ENCODE data around the gene PIK3C2G.

PIK3C2G gene

GRCh38 chr12:18275981-18276380 lies 14.7 kb downstream of the PIK3C2G start:
- no peak for DNase-seq
- intact Hi-C loops (cut with DNase I), result no loop called here

GRCh38 chr12:18277196-18277595 lies 15.9 kb downstream of the PIK3C2G start:
- intact Hi-C loops (cut with DNase I), result no loop called here
- DNase-seq, result no peak

- intact Hi-C loops (cut with DNase I), result no loop called here
- DNase-seq, result no peak
Measured at GRCh38 chr12:18280728-18281127, 19.4 kb downstream of the PIK3C2G start.

GRCh38 chr12:18281941-18282340 lies 20.6 kb downstream of the PIK3C2G start:
- intact Hi-C loops (cut with DNase I), result no loop called here
- no peak for DNase-seq

- intact Hi-C loops (cut with DNase I), result no loop called here
- no peak for DNase-seq
Measured at GRCh38 chr12:18283831-18284230, 22.5 kb downstream of the PIK3C2G start.

GRCh38 chr12:18284386-18284785 lies 23.1 kb downstream of the PIK3C2G start:
- intact Hi-C loops (cut with DNase I), result no loop called here

GRCh38 chr12:18285161-18285560 lies 23.8 kb downstream of the PIK3C2G start:
- no peak for DNase-seq
- intact Hi-C loops (cut with DNase I), result no loop called here

More at GRCh38 chr12:18284386-18284785, 23.1 kb downstream of the PIK3C2G start:
- no peak for DNase-seq

- intact Hi-C loops (cut with DNase I), result no loop called here
- DNase-seq, result no peak
Measured at GRCh38 chr12:18290386-18290785, 29.1 kb downstream of the PIK3C2G start.

- no peak for DNase-seq
- intact Hi-C loops (cut with DNase I), result no loop called here
Measured at GRCh38 chr12:18294889-18295288, 33.6 kb downstream of the PIK3C2G start.

GRCh38 chr12:18296201-18296908 lies 35.0 kb downstream of the PIK3C2G start:
- intact Hi-C loops (cut with DNase I), result no loop called here
- no peak for DNase-seq

GRCh38 chr12:18296909-18297280 lies 35.6 kb downstream of the PIK3C2G start:
- intact Hi-C loops (cut with DNase I), result no loop called here
- no peak for DNase-seq

- intact Hi-C loops (cut with DNase I), result no loop called here
- DNase-seq, result no peak
Measured at GRCh38 chr12:18297902-18298301, 36.6 kb downstream of the PIK3C2G start.

GRCh38 chr12:18302809-18303430 lies 41.6 kb downstream of the PIK3C2G start:
- intact Hi-C loops (cut with DNase I), result no loop called here
- no peak for DNase-seq

GRCh38 chr12:18304609-18305008 lies 43.3 kb downstream of the PIK3C2G start:
- no peak for DNase-seq
- intact Hi-C loops (cut with DNase I), result no loop called here

- no peak for DNase-seq
- intact Hi-C loops (cut with DNase I), result no loop called here
Measured at GRCh38 chr12:18306311-18306710, 45.0 kb downstream of the PIK3C2G start.

- no peak for DNase-seq
- intact Hi-C loops (cut with DNase I), result no loop called here
Measured at GRCh38 chr12:18313306-18313705, 52.0 kb downstream of the PIK3C2G start.

GRCh38 chr12:18320036-18320617 lies 58.8 kb downstream of the PIK3C2G start:
- intact Hi-C loops (cut with DNase I), result no loop called here
- no peak for DNase-seq

- no peak for DNase-seq
- intact Hi-C loops (cut with DNase I), result no loop called here
Measured at GRCh38 chr12:18320976-18321375, 59.7 kb downstream of the PIK3C2G start.

- no peak for DNase-seq
- intact Hi-C loops (cut with DNase I), result no loop called here
Measured at GRCh38 chr12:18323159-18323558, 61.8 kb downstream of the PIK3C2G start.

- intact Hi-C loops (cut with DNase I), result no loop called here
Measured at GRCh38 chr12:18327036-18327435, 65.7 kb downstream of the PIK3C2G start.

GRCh38 chr12:18332173-18332572 lies 70.9 kb downstream of the PIK3C2G start:
- intact Hi-C loops (cut with DNase I), result no loop called here
- DNase-seq, result no peak

More at GRCh38 chr12:18327036-18327435, 65.7 kb downstream of the PIK3C2G start:
- no peak for DNase-seq

- intact Hi-C loops (cut with DNase I), result no loop called here
- DNase-seq, result no peak
Measured at GRCh38 chr12:18339633-18340032, 78.3 kb downstream of the PIK3C2G start.

All from posterior cingulate gyrus (tissue), 11 donors.